Measurements from ENCODE around the gene SLC29A4. TPM values are rescaled to one million over a fixed set of nuclear protein-coding genes. Genes with fewer than 3 reads are reported as not detected.
A peak's percentile ranks its signal among the peaks of the same experiment; 100 is the strongest.

SLC29A4 gene
- total RNA-seq, 1 experiment from 2014 or later: 8.9 TPM

DNA sequence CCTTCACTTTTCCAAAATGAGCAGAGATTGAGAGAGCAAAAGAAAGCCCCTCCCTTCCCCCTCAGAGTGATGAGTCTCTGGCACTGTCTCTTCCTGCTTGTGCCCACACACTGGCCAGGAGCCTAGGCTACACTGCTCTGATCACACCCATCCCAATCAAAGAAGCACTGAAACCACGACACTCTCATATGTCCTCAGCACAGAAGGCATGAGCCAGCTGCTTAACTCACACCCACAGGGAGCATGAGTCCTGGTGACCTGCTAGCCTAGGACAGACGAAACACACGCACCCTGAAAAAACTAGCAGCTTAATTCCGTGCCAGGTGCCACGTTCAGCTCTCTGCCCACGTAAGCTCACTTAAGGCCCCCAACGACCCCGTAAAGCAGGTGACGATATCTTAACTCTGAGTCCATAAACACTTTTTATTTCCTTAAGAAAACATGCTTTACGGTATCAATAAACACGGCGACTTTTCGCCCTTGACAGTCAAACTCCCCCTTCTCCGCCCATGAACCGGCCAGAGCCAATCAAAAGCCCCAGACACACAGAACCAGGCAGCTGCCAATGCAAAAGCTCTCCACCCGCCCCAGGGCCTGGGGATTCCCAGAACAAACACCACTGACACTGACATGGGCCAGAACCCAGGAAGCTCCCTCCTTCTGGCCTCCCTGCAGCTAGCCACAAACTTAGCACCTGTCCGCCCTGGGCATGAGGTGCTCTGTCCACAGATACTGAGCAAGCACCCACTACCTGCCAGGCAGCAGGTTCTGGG is 71.9 kb downstream of the SLC29A4 start:
- Histone ChIP-seq H4K20me1 (ENCODE audit: low read length) (0 out of 2 replicates have a peak, but pooled peaks cover 11% of the 10 kb centered on the region), H3K9me3 (ENCODE audit: low read length) (no peaks in the 10 kb centered on the region), H3K27ac (ENCODE audit: low read length) (no peak overlapping the region), H3K4me1 (ENCODE audit: insufficient read depth, low read length) (no peaks in the 10 kb centered on the region), H3F3A (ENCODE audit: low read length, unreplicated experiment) (no peaks in the 10 kb centered on the region), H2AFZ (ENCODE audit: low read length) (no peak overlapping the region), H3K9ac (ENCODE audit: low read length) (no peak overlapping the region), H3K27me3 (ENCODE audit: low read length) (no peaks in the 10 kb centered on the region), H3K4me3 (ENCODE audit: low read length) (no peak overlapping the region), H3K4me2 (ENCODE audit: low read length) (no peak overlapping the region), H3K79me2 (ENCODE audit: low read length) (peaks cover 10% of the 10 kb centered on the region; the same call in 1 of the 2 replicates), H3K36me3 (ENCODE audit: low read depth, low read length) (peaks cover 8% of the 10 kb centered on the region), H3K9me2 (replicated peaks; ENCODE audit: low read length) (no peaks in the 10 kb centered on the region)
- CTCF ChIA-PET: no interaction called here
- intact Hi-C loops (cut with micrococcal nuclease): no loop called here
- TF ChIP-seq, protein P1, sequence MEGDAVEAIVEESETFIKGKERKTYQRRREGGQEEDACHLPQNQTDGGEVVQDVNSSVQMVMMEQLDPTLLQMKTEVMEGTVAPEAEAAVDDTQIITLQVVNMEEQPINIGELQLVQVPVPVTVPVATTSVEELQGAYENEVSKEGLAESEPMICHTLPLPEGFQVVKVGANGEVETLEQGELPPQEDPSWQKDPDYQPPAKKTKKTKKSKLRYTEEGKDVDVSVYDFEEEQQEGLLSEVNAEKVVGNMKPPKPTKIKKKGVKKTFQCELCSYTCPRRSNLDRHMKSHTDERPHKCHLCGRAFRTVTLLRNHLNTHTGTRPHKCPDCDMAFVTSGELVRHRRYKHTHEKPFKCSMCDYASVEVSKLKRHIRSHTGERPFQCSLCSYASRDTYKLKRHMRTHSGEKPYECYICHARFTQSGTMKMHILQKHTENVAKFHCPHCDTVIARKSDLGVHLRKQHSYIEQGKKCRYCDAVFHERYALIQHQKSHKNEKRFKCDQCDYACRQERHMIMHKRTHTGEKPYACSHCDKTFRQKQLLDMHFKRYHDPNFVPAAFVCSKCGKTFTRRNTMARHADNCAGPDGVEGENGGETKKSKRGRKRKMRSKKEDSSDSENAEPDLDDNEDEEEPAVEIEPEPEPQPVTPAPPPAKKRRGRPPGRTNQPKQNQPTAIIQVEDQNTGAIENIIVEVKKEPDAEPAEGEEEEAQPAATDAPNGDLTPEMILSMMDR (conservative IDR thresholded peaks at IDR 0.05; ENCODE audit: low read depth, low read length): no peak
- TF ChIP-seq EZH2phosphoT487 (IDR thresholded peaks at IDR 0.05; ENCODE audit: borderline replicate concordance, low read length) (no peak), EZH2 (IDR thresholded peaks at IDR 0.05; ENCODE audit: low read length, unreplicated experiment) (no peak)
- DNase-seq: peak; percentile 17
- ATAC-seq: peak; percentile 71
- BruUV-seq (replicated peaks): TSS peak; percentile 19
- POLR2A ChIA-PET (ENCODE audit: unreplicated experiment): no interaction called here

Other genes with a start within 250 kb of the SLC29A4 start
- gene RBAK, start 237.1 kb upstream of the SLC29A4 start, total RNA-seq (2014; rRNA removed): 7.0 and 7.3 TPM in 2 replicates
- 51.5 and 59.3 TPM in 2 replicates for gene WIPI2, start 92.7 kb upstream of the SLC29A4 start, total RNA-seq (2014; rRNA removed)
- gene TNRC18, start 140.9 kb downstream of the SLC29A4 start, total RNA-seq (2014; rRNA removed): 26.8 and 57.8 TPM in 2 replicates
- gene FBXL18, start 230.9 kb downstream of the SLC29A4 start, total RNA-seq (2014; rRNA removed): 10.2 and 16.2 TPM in 2 replicates
- 1,825 and 2,289 TPM in 2 replicates for gene ACTB, start 247.7 kb downstream of the SLC29A4 start, total RNA-seq (2014; rRNA removed)

All from PC-3 (cell line).